Right lobe of liver (tissue), 4 donors: ENCODE data around the gene GRAMD4.

ENCODE experiments used
- POLR2A ChIP-seq: fragments of 450-650 bp; IDR thresholded peaks from one replicate; pipeline ENCODE4 v1.6.1; 2017; ENCODE audit warnings: antibody characterized with exemption, mild to moderate bottlenecking
- TF ChIP-seq, protein P1 (sequence below), 4 donors: fragments of 200-600 bp in 3 of 4; fragments of 450-650 bp in 1 of 4; IDR thresholded peaks; one replicate each; pipeline versions ENCODE4 v1.5.1 to v1.8.0; 2016 to 2022; ENCODE audit warnings: antibody characterized with exemption in 4 of 4, mild to moderate bottlenecking in 2 of 4
- donor health status: DM: no; HTN: no; CAD: no.
- donor health status: DM: no; HTN: no; CAD: no.
- donor health status: DM: no; HTN: yes; CAD: no.

DNA sequence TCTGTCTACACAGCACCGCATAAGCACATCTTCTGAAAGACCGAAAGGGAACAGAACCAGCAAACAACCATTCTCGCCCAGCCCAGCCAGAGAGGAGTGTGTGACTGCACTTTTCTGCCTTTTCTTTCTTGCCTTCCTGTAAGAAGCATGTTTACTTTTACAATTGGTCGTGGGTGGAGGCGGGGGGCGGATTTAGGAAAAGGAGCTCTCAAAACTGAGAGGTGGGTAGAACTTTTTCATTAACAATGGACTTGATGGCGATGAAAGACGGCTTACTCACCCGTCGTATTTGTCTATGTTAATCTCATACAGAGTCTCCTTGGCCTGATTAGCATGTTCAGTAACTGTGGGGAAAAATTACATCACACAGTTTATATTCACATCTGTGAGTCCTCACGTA lies 90.6 kb downstream of the GRAMD4 start:
- TF ChIP-seq, protein P1, sequence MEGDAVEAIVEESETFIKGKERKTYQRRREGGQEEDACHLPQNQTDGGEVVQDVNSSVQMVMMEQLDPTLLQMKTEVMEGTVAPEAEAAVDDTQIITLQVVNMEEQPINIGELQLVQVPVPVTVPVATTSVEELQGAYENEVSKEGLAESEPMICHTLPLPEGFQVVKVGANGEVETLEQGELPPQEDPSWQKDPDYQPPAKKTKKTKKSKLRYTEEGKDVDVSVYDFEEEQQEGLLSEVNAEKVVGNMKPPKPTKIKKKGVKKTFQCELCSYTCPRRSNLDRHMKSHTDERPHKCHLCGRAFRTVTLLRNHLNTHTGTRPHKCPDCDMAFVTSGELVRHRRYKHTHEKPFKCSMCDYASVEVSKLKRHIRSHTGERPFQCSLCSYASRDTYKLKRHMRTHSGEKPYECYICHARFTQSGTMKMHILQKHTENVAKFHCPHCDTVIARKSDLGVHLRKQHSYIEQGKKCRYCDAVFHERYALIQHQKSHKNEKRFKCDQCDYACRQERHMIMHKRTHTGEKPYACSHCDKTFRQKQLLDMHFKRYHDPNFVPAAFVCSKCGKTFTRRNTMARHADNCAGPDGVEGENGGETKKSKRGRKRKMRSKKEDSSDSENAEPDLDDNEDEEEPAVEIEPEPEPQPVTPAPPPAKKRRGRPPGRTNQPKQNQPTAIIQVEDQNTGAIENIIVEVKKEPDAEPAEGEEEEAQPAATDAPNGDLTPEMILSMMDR (IDR thresholded peaks at IDR 0.05), result no peak
- TF ChIP-seq POLR2A, result no peak
